IMR-90 (cell line): Measurements from ENCODE around the gene GANC. TPM values are rescaled to one million over a fixed set of nuclear protein-coding genes. Genes with fewer than 3 reads are reported as not detected.
"Not testable (repeated sequence)": the region's sequence is repeated elsewhere in the genome, so short reads cannot be mapped to it uniquely, and the experiment has no call there.

Experiments
- ATAC-seq: fragments of 200-7000 bp; cut with Tn5 transposase; 2 replicates; pipeline ENCODE4 v1.9.1; 2020; ENCODE audit warnings: low read depth, mild to moderate bottlenecking, moderate library complexity
- BruUV-seq: library from RNA; stranded (reverse); fragments of 400-500 nt; replicated peaks from 2 replicates; lab custom pipeline; 2021; lab: Mats Ljungman, UMichigan
- CTCF ChIA-PET: fragments of 300-600 bp; formaldehyde crosslinking; extraction: SDS; loops from one replicate; lab custom pipeline; 2021; ENCODE audit warnings: antibody characterized with exemption; lab: Yijun Ruan, JAX
- POLR2A ChIA-PET: fragments of 300-600 bp; sonication (Branson Sonifier 250); formaldehyde crosslinking; loops from one replicate; lab custom pipeline; 2022; ENCODE audit warnings: antibody characterized with exemption; ENCODE audit not compliant: unreplicated experiment; lab: Charles Lee
- DNase-seq: peaks from one replicate; pipeline ENCODE4 v3.0.0; 2013
- H2AFZ ChIP-seq: replicated peaks from 2 replicates; pipeline ENCODE3; 2013; ENCODE audit warnings: low read length, mild to moderate bottlenecking; ENCODE audit not compliant: poor library complexity
- H2AK5ac ChIP-seq: 2 replicates; pipeline ENCODE4 v1.6.1; 2013; ENCODE audit warnings: low read depth, low read length, inconsistent platforms
- H2AK9ac ChIP-seq: replicated peaks from 2 replicates; pipeline ENCODE3; 2013; ENCODE audit warnings: mild to moderate bottlenecking, low read depth, low read length, moderate library complexity; ENCODE audit not compliant: poor library complexity
- H2BK120ac ChIP-seq: 2 replicates; pipeline ENCODE4 v1.6.1; 2013; ENCODE audit warnings: low read depth, low read length, inconsistent platforms
- H2BK15ac ChIP-seq: 3 replicates; pipeline ENCODE4 v1.6.1; 2013; ENCODE audit warnings: low read depth, low read length, inconsistent platforms
- H2BK20ac ChIP-seq: 2 replicates; pipeline ENCODE4 v1.6.1; 2013; ENCODE audit warnings: low read depth, mild to moderate bottlenecking, inconsistent platforms, low read length, moderate library complexity
- H2BK5ac ChIP-seq: 2 replicates; pipeline ENCODE4 v1.6.1; 2013; ENCODE audit warnings: mild to moderate bottlenecking, low read depth, low read length, inconsistent platforms; ENCODE audit not compliant: poor library complexity, severe bottlenecking
- H3K14ac ChIP-seq: replicated peaks from 2 replicates; pipeline ENCODE4 v1.6.1; 2013; ENCODE audit warnings: low read depth, low read length, inconsistent platforms
- H3K18ac ChIP-seq: 2 replicates; pipeline ENCODE4 v1.6.1; 2013; ENCODE audit warnings: low read depth, low read length, control low read depth
- H3K23ac ChIP-seq: 2 replicates; pipeline ENCODE4 v1.6.1; 2013; ENCODE audit warnings: low read depth, low read length, inconsistent platforms
- H3K27ac ChIP-seq: 2 replicates; pipeline ENCODE4 v1.5.1; 2013; ENCODE audit warnings: mild to moderate bottlenecking, control low read depth, low read length; ENCODE audit not compliant: insufficient read depth
- H3K27me3 ChIP-seq: 2 replicates; pipeline ENCODE4 v1.6.1; 2013; ENCODE audit warnings: low read length; ENCODE audit not compliant: control insufficient read depth, insufficient read depth
- H3K36me3 ChIP-seq: 2 replicates; pipeline ENCODE4 v1.6.1; 2013; ENCODE audit warnings: low read length, mixed read lengths; ENCODE audit not compliant: control insufficient read depth, insufficient read depth
- H3K4ac ChIP-seq: 2 replicates; pipeline ENCODE4 v1.6.1; 2013; ENCODE audit warnings: low read depth, low read length, inconsistent platforms
- H3K4me1 ChIP-seq: 2 replicates; pipeline ENCODE4 v1.6.1; 2013; ENCODE audit warnings: low read length, mixed read lengths; ENCODE audit not compliant: control insufficient read depth, insufficient read depth
- H3K4me2 ChIP-seq: 2 replicates; pipeline ENCODE4 v1.6.1; 2013; ENCODE audit warnings: low read depth, mild to moderate bottlenecking, control low read depth, low read length, moderate library complexity
- H3K4me3 ChIP-seq: 2 replicates; pipeline ENCODE4 v1.5.1; 2013; ENCODE audit warnings: low read depth, mild to moderate bottlenecking, control low read depth, low read length, moderate library complexity; ENCODE audit not compliant: insufficient read depth
- H3K56ac ChIP-seq: 2 replicates; pipeline ENCODE4 v1.6.1; 2013; ENCODE audit warnings: low read length, inconsistent platforms; ENCODE audit not compliant: insufficient read depth; ENCODE audit errors: extremely low read depth
- H3K79me1 ChIP-seq, 2 experiments: 2 replicates each; pipeline ENCODE4 v1.6.1; 2013; ENCODE audit warnings: low read length in 2 of 2, inconsistent platforms in 1 of 2, low read depth in 1 of 2
- H3K9ac ChIP-seq: 2 replicates; pipeline ENCODE4 v1.6.1; 2013; ENCODE audit warnings: low read depth, low read length, control low read depth
- H3K9me1 ChIP-seq: 2 replicates; pipeline ENCODE4 v1.6.1; 2013; ENCODE audit warnings: low read length, inconsistent platforms; ENCODE audit not compliant: insufficient read depth
- H3K9me3 ChIP-seq: 2 replicates; pipeline ENCODE4 v1.6.1; 2013; ENCODE audit warnings: low read length; ENCODE audit not compliant: control insufficient read depth, insufficient read depth
- H4K20me1 ChIP-seq: 2 replicates; pipeline ENCODE4 v1.6.1; 2013; ENCODE audit warnings: low read length, inconsistent platforms; ENCODE audit not compliant: insufficient read depth
- H4K5ac ChIP-seq: 2 replicates; pipeline ENCODE4 v1.6.1; 2013; ENCODE audit warnings: mild to moderate bottlenecking, low read depth, low read length, control low read depth
- H4K8ac ChIP-seq, 2 experiments: 2 replicates each; pipeline ENCODE4 v1.6.1; 2013; ENCODE audit warnings: low read depth in 2 of 2, low read length in 2 of 2, control low read depth in 1 of 2, inconsistent platforms in 1 of 2
- H4K91ac ChIP-seq: 2 replicates; pipeline ENCODE4 v1.6.1; 2013; ENCODE audit warnings: low read depth, low read length, inconsistent platforms; ENCODE audit not compliant: insufficient read depth
- WGBS, 2 experiments: methylation state at CpG; one replicate each; pipeline versions ENCODE4 v1.1.5 to v1.1.7; 2013; ENCODE audit warnings: missing lambda C conversion rate in 2 of 2; ENCODE audit not compliant: insufficient read length in 1 of 2; ENCODE audit errors: extremely low coverage in 2 of 2; 5-methylcytosine and 5-hydroxymethylcytosine counted together
- dilution Hi-C: fragments of 300-500 bp; cut with HindIII; formaldehyde crosslinking; loops from one replicate; pipeline ENCODE4 v1.14.3; 2018; ENCODE audit warnings: low sequenced_read_pairs; ENCODE audit not compliant: unreplicated experiment
- in situ Hi-C: fragments of 300-500 bp; cut with MboI; formaldehyde crosslinking; loops from 3 replicates; pipeline ENCODE4 v1.14.3; 2019; ENCODE audit warnings: low sequenced_read_pairs, inconsistent platforms, mixed read lengths
- intact Hi-C: fragments of 100-400 bp; cut with micrococcal nuclease; formaldehyde crosslinking; loops from 2 replicates; pipeline ENCODE4 v1.10.0; 2022
- polyA plus RNA-seq, 3 experiments: library from polyadenylated mRNA; depleted of rRNA; stranded (reverse); fragments of >200 nt; gene quantifications; 2 replicates each; pipeline ENCODE4 v1.2.3, GENCODE V29; 2012; ENCODE audit warnings: low replicate concordance in 1 of 3
- total RNA-seq: library from RNA; depleted of rRNA; stranded (reverse); fragments of >200 nt; gene quantifications from 2 replicates; pipeline ENCODE4 v1.2.3, GENCODE V29; 2012

The GANC gene
- total and polyA plus RNA-seq, 2 of the 4 experiments (the other 2 are of a cell fraction): 7.1 to 19.2 TPM

- H3K4ac ChIP-seq, H3K79me1 ChIP-seq, H3K9ac ChIP-seq, H3K9me3 ChIP-seq, in situ Hi-C loops, H4K5ac ChIP-seq, H3K4me3 ChIP-seq, H3K23ac ChIP-seq, dilution Hi-C loops, H3K14ac ChIP-seq, H3K27ac ChIP-seq, H3K4me1 ChIP-seq, DNase-seq, intact Hi-C loops, H2BK5ac ChIP-seq, H3K4me2 ChIP-seq, H2BK15ac ChIP-seq, H3K36me3 ChIP-seq, H3K9me1 ChIP-seq, CTCF ChIA-PET, H3K27me3 ChIP-seq, H3K18ac ChIP-seq, POLR2A ChIA-PET, H4K91ac ChIP-seq, H2BK20ac ChIP-seq, ATAC-seq, H4K8ac ChIP-seq, BruUV-seq, H2AK5ac ChIP-seq, H2BK120ac ChIP-seq, H3K56ac ChIP-seq, H2AK9ac ChIP-seq, H4K20me1 ChIP-seq, H2AFZ ChIP-seq: not testable (repeated sequence)
- 83% methylated on average over 6 of the region's 11 CpGs; no CpG with 5 or more reads in 1 of the 2 experiments for WGBS, 2 experiments
Measured at GRCh38 chr15:42316282-42316805, 43.3 kb downstream of the GANC start.
